ENCODE measurements around the gene PPIL1. TPM values are rescaled to one million over a fixed set of nuclear protein-coding genes. Genes with fewer than 3 reads are reported as not detected.

PPIL1 gene
- total and polyA plus RNA-seq, 7 donors = 13.2 to 28.0 (median 17.4) TPM

DNA sequence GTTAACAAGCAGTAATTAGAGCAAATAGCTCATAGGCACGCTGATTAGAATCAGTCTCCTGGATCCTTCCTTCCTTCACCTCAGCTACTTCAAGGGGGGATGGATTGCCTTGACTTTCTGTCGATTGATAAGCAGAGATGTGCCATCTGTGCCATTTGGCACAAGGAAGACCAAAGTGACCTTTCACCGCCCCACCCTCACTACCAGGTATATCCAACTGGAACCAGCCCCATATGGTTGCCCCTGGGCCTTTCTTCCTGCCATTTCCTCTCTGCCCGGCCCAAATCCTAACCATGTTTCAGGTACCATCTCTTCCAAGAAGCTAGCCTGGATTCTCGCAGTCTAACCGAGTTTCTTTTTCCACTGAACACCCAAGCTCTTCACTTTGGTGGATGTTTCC, 26.6 kb downstream of the PPIL1 start:
- no peaks in the 10 kb centered on the region for H3K9me3 ChIP-seq
- peaks cover 0 to 24% (median 8%) of the 10 kb centered on the region in 4 donors for H3K4me1 ChIP-seq
- no peaks in the 10 kb centered on the region for H3K27me3 ChIP-seq
- no peak for DNase-seq
- 80 to 88% methylated on average over 6 of the region's 6 CpGs for WGBS, 2 donors
- no peaks in the 10 kb centered on the region for H3K36me3 ChIP-seq
- H3K4me3 ChIP-seq = no peak overlapping the region
- intact Hi-C loops (cut with DNase I) = no loop called here
- no peak overlapping the region for H3K27ac ChIP-seq
- TF ChIP-seq, protein P1, sequence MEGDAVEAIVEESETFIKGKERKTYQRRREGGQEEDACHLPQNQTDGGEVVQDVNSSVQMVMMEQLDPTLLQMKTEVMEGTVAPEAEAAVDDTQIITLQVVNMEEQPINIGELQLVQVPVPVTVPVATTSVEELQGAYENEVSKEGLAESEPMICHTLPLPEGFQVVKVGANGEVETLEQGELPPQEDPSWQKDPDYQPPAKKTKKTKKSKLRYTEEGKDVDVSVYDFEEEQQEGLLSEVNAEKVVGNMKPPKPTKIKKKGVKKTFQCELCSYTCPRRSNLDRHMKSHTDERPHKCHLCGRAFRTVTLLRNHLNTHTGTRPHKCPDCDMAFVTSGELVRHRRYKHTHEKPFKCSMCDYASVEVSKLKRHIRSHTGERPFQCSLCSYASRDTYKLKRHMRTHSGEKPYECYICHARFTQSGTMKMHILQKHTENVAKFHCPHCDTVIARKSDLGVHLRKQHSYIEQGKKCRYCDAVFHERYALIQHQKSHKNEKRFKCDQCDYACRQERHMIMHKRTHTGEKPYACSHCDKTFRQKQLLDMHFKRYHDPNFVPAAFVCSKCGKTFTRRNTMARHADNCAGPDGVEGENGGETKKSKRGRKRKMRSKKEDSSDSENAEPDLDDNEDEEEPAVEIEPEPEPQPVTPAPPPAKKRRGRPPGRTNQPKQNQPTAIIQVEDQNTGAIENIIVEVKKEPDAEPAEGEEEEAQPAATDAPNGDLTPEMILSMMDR (IDR thresholded peaks at IDR 0.05) = no peak
- no peak for TF ChIP-seq EP300 (IDR thresholded peaks at IDR 0.05)
- no peak for TF ChIP-seq POLR2AphosphoS5 (IDR thresholded peaks at IDR 0.05)
- TF ChIP-seq POLR2A (IDR thresholded peaks at IDR 0.05) = no peak

DNA sequence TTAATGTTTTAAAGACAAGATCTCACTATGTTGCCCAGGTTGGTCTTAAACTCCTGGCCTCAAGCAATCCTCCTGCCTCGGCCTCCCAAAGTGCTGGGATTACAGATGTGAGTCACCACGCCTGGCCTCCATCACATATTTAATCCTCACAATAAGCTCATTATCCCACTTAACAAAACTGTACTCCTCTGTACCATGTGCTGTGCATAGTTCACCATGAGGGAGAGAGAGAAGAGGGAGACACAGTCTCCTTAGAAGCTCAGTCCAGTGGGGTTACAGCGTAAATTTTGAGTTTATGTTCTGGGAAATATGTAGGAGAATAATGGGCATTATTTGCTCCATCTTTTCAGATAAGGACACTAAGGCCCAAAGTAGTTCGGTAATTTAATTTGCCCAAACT, 27.5 kb downstream of the PPIL1 start:
- Histone ChIP-seq H3K4me3 (no peak overlapping the region), H3K4me1 (peaks cover 0 to 18% (median 4%) of the 10 kb centered on the region in 4 donors), H3K9me3 (no peaks in the 10 kb centered on the region), H3K36me3 (no peaks in the 10 kb centered on the region), H3K27ac (no peak overlapping the region), H3K27me3 (no peaks in the 10 kb centered on the region)
- 96 to 98% methylated on average over 4 of the region's 4 CpGs for WGBS, 2 donors
- intact Hi-C loops (cut with DNase I) = no loop called here
- no peak for TF ChIP-seq POLR2A (IDR thresholded peaks at IDR 0.05)
- TF ChIP-seq, protein P1 (IDR thresholded peaks at IDR 0.05) = no peak
- TF ChIP-seq POLR2AphosphoS5 (IDR thresholded peaks at IDR 0.05) = no peak
- TF ChIP-seq EP300 (IDR thresholded peaks at IDR 0.05) = no peak
- no peak for DNase-seq

DNA sequence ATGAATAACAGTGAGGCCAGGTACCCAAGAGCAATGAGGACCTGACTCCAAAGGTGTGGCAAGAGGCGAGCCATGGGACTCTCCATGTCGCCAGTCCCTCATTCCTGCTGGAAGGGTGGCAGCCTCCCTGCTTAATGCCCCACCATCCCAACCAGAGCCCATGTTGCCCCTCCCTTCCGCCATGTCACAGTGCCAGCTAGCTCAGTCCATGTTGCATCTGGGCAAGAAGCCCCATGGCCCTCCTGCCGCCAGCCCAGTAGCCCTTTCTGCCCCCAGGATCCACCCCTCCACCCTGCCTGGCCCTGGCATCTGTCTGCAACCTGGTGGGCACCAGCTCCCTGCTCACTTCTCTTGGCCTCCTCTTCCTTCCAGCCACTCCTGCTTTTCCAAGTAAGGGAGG, 29.4 kb downstream of the PPIL1 start:
- no peak for DNase-seq
- intact Hi-C loops (cut with DNase I) = no loop called here
- Histone ChIP-seq H3K27me3 (peaks cover 0 to 5% (median 0%) of the 10 kb centered on the region in 3 donors), H3K9me3 (no peaks in the 10 kb centered on the region), H3K4me3 (no peak overlapping the region), H3K4me1 (peaks cover 0 to 24% (median 16%) of the 10 kb centered on the region in 4 donors), H3K36me3 (no peaks in the 10 kb centered on the region), H3K27ac (no peak overlapping the region)
- TF ChIP-seq, protein P1 (IDR thresholded peaks at IDR 0.05) = no peak
- TF ChIP-seq POLR2A (IDR thresholded peaks at IDR 0.05) = no peak
- TF ChIP-seq POLR2AphosphoS5 (IDR thresholded peaks at IDR 0.05) = no peak
- TF ChIP-seq EP300 (IDR thresholded peaks at IDR 0.05) = no peak
- WGBS, 2 donors = 96 to 98% methylated on average over 4 of the region's 4 CpGs

DNA sequence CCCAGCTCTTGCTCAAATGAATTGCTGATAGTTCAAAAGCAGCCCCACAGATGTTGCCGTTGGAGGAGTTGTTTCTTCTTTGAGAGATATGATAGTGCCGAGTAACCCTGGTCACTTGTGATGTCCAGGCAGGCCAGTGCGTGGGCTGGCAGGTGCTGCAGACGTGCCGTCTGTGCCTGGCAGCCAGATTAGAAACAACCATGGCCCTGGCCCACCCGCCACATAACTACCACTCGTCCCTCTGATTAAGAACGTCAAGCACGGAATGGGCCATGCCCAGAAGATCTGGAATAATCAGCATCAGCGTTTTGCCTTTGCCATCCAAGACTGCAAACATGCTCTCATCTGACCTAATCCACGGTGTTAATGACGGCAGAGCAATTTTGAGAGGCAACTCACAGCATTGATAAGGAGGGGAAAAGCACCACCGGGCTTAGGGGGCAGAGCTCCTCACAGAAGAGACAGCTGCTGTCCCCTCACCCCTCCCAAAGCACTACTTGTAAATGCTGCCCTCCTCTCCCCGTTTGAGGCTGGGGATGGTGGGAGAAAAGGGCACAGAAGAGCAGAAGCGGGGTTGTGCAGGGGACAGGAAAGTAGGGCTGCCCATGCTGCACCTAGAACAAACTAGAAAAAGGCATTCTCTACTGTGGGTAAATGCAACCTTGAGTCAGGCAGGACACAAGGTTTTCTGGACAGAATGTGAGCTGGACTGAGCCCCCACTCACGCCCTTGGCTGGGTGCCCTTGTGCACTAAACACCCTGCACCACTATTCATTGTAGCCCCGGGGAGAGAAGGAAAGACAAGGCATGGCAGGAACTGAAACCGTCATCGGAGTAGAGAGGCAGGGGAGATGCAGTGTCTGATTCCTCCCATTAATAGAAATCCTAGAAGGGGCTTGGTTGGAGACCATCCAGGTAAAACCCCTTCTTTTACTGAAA, 30.1 kb downstream of the PPIL1 start:
- Histone ChIP-seq H3K36me3 (no peaks in the 10 kb centered on the region), H3K9me3 (no peaks in the 10 kb centered on the region), H3K27me3 (peaks cover 0 to 11% (median 0%) of the 10 kb centered on the region in 3 donors), H3K27ac (no peak overlapping the region), H3K4me1 (peaks cover 0 to 28% (median 22%) of the 10 kb centered on the region in 4 donors), H3K4me3 (no peak overlapping the region)
- intact Hi-C loops (cut with DNase I) = no loop called here
- WGBS, 2 donors = 82 to 83% methylated on average over 19 of the region's 19 CpGs
- no peak for DNase-seq
- TF ChIP-seq, protein P1 (IDR thresholded peaks at IDR 0.05) = no peak
- no peak for TF ChIP-seq POLR2AphosphoS5 (IDR thresholded peaks at IDR 0.05)
- TF ChIP-seq EP300 (IDR thresholded peaks at IDR 0.05) = no peak
- TF ChIP-seq POLR2A (IDR thresholded peaks at IDR 0.05) = no peak

All from sigmoid colon (tissue), 7 donors.